PC-9 (cell line): ENCODE data around the gene SLC35E4.

Experiments used
- EZH2 ChIP-seq: fragments of 200-600 bp; sonication (generic); IDR thresholded peaks from 2 replicates; pipeline ENCODE4 v1.8.0; 2017; ENCODE audit warnings: antibody characterized with exemption, low read depth
- TF ChIP-seq, protein P1 (sequence below): fragments of 200-600 bp; sonication (generic); conservative IDR thresholded peaks from 2 replicates; pipeline ENCODE4 v1.6.1; 2017; ENCODE audit warnings: mixed run types, antibody characterized with exemption, mild to moderate bottlenecking, moderate library complexity

DNA sequence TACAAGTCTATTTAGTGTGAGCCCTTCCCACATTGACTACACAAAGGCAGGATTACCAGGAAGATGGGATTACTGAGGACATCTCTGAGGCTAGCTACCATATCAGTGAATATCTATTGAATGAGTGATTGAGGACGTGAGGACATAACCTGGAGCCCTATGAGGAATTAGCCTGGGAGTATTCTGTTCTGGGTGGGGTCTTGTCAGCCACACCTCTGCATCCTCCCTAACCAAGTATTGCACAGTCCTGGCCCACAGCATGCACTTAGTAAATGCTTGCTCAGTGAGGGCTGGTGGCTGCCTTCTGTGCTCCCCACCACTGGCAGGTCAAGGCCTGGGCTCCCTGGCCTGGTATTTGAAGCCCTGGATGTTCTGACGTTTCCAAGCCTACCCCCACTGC, 17.3 kb downstream of the SLC35E4 start:
- TF ChIP-seq, protein P1, sequence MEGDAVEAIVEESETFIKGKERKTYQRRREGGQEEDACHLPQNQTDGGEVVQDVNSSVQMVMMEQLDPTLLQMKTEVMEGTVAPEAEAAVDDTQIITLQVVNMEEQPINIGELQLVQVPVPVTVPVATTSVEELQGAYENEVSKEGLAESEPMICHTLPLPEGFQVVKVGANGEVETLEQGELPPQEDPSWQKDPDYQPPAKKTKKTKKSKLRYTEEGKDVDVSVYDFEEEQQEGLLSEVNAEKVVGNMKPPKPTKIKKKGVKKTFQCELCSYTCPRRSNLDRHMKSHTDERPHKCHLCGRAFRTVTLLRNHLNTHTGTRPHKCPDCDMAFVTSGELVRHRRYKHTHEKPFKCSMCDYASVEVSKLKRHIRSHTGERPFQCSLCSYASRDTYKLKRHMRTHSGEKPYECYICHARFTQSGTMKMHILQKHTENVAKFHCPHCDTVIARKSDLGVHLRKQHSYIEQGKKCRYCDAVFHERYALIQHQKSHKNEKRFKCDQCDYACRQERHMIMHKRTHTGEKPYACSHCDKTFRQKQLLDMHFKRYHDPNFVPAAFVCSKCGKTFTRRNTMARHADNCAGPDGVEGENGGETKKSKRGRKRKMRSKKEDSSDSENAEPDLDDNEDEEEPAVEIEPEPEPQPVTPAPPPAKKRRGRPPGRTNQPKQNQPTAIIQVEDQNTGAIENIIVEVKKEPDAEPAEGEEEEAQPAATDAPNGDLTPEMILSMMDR, result no peak
- TF ChIP-seq EZH2, result no peak
